ENCODE results near the gene CRELD1. TPM values are rescaled to one million over a fixed set of nuclear protein-coding genes. Genes with fewer than 3 reads are reported as not detected.

Gene CRELD1
- total and polyA plus RNA-seq, 9 of the 15 experiments (the other 6 are each of a cell fraction or from before 2014, with no cell fraction given): 3.3 to 25.8 (median 16.5) TPM

DNA sequence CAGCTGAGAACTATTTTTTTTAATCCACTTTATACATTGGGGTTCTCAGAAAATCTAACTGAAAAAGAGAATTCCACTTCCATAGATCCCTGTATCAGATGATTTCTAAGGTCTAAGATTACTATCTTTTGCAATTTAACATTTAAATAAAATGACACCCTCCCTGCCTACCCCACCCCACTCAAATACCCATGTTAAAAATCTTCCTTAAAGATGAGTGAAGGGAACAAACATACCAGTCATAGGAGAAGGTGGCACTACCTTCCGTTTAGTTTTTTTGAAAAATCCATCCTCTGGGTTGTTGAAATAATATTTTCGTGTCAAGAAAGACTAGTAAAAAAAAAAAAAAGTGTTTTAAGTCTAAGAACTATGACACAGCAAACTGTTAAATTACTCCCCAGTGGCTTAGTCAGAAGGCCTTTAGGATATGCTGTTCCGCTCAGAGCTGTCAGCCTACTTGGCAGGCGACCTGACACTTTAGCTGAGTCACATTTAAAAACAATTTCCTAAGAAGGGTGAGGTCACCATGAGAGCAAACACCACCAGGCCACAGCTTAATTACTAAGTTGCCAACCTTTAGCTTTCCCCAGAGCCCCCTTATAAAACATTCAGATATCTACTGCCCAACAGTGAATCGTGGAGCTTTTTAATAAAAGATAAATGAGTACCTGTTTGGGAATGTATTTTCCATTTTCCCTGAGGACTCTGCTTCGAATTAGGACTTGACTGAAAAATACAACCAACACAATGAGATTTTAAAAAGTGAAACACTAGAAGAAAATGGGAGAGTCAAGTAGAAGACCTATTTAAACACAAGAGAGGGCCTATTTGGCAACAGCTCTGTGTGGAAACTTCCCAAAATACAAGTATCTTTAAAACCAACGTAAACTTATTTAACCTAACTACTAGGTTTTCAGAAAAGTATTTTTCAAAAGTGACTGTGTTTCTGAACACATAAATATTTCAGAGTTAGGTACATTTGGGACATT is 43.4 kb downstream of the CRELD1 start (continued):
- peak; percentile 91 for TF ChIP-seq ARID1B (IDR thresholded peaks at IDR 0.05)
- TF ChIP-seq NFXL1 (CRISPR knock-in tag; IDR thresholded peaks at IDR 0.05): peak; percentile 76
- TF ChIP-seq CAMTA2 (CRISPR knock-in tag; conservative IDR thresholded peaks at IDR 0.05): no peak
- no peak for TF ChIP-seq LCOR (CRISPR knock-in tag; IDR thresholded peaks at IDR 0.05)
- TF ChIP-seq SRSF1 (IDR thresholded peaks at IDR 0.05; ENCODE audit: low read depth, low read length): no peak
- TF ChIP-seq ZNF347 (CRISPR knock-in tag; IDR thresholded peaks at IDR 0.05; ENCODE audit: low read depth): 0 out of 2 replicates have a peak, but pooled peaks have one; percentile 11
- TF ChIP-seq, protein P1, sequence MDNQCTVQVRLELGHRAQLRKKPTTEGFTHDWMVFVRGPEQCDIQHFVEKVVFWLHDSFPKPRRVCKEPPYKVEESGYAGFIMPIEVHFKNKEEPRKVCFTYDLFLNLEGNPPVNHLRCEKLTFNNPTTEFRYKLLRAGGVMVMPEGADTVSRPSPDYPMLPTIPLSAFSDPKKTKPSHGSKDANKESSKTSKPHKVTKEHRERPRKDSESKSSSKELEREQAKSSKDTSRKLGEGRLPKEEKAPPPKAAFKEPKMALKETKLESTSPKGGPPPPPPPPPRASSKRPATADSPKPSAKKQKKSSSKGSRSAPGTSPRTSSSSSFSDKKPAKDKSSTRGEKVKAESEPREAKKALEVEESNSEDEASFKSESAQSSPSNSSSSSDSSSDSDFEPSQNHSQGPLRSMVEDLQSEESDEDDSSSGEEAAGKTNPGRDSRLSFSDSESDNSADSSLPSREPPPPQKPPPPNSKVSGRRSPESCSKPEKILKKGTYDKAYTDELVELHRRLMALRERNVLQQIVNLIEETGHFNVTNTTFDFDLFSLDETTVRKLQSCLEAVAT (IDR thresholded peaks at IDR 0.05): peak in 1 of 2 experiments; percentile 11; a peak in 1 of 4 replicates
- TF ChIP-seq, protein P2, sequence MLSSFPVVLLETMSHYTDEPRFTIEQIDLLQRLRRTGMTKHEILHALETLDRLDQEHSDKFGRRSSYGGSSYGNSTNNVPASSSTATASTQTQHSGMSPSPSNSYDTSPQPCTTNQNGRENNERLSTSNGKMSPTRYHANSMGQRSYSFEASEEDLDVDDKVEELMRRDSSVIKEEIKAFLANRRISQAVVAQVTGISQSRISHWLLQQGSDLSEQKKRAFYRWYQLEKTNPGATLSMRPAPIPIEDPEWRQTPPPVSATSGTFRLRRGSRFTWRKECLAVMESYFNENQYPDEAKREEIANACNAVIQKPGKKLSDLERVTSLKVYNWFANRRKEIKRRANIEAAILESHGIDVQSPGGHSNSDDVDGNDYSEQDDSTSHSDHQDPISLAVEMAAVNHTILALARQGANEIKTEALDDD (IDR thresholded peaks at IDR 0.05): peak; percentile 92
- TF ChIP-seq, protein P3, sequence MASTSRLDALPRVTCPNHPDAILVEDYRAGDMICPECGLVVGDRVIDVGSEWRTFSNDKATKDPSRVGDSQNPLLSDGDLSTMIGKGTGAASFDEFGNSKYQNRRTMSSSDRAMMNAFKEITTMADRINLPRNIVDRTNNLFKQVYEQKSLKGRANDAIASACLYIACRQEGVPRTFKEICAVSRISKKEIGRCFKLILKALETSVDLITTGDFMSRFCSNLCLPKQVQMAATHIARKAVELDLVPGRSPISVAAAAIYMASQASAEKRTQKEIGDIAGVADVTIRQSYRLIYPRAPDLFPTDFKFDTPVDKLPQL (IDR thresholded peaks at IDR 0.05; ENCODE audit: extremely low read depth, insufficient read length): no peak
- peak; percentile 19 to 90; a peak in 2 of 4 replicates for TF ChIP-seq ARNT (IDR thresholded peaks at IDR 0.05)
- 0 out of 2 replicates have a peak, but pooled peaks have one; percentile 36 for TF ChIP-seq HSF4 (CRISPR knock-in tag; IDR thresholded peaks at IDR 0.05; ENCODE audit: borderline replicate concordance)
- TF ChIP-seq, protein P4, sequence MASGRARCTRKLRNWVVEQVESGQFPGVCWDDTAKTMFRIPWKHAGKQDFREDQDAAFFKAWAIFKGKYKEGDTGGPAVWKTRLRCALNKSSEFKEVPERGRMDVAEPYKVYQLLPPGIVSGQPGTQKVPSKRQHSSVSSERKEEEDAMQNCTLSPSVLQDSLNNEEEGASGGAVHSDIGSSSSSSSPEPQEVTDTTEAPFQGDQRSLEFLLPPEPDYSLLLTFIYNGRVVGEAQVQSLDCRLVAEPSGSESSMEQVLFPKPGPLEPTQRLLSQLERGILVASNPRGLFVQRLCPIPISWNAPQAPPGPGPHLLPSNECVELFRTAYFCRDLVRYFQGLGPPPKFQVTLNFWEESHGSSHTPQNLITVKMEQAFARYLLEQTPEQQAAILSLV (tag; IDR thresholded peaks at IDR 0.05): 0 out of 2 replicates have a peak, but pooled peaks have one; percentile 30
- TF ChIP-seq FOXA1 (IDR thresholded peaks at IDR 0.05; ENCODE audit: borderline replicate concordance): no peak
- no peak for TF ChIP-seq ZNF551 (CRISPR knock-in tag; IDR thresholded peaks at IDR 0.05)
- peak; percentile 98 for TF ChIP-seq DPF2 (IDR thresholded peaks at IDR 0.05)
- TF ChIP-seq CBFA2T2 (conservative IDR thresholded peaks at IDR 0.05): 0 out of 2 replicates have a peak, but pooled peaks have one; percentile 35
- TF ChIP-seq ZNF586 (CRISPR knock-in tag; conservative IDR thresholded peaks at IDR 0.05): 0 out of 2 replicates have a peak, but pooled peaks have one; percentile 49
- peak; percentile 90 for TF ChIP-seq BRD9 (IDR thresholded peaks at IDR 0.05; ENCODE audit: low read depth, partially characterized antibody)
- TF ChIP-seq, protein P5, sequence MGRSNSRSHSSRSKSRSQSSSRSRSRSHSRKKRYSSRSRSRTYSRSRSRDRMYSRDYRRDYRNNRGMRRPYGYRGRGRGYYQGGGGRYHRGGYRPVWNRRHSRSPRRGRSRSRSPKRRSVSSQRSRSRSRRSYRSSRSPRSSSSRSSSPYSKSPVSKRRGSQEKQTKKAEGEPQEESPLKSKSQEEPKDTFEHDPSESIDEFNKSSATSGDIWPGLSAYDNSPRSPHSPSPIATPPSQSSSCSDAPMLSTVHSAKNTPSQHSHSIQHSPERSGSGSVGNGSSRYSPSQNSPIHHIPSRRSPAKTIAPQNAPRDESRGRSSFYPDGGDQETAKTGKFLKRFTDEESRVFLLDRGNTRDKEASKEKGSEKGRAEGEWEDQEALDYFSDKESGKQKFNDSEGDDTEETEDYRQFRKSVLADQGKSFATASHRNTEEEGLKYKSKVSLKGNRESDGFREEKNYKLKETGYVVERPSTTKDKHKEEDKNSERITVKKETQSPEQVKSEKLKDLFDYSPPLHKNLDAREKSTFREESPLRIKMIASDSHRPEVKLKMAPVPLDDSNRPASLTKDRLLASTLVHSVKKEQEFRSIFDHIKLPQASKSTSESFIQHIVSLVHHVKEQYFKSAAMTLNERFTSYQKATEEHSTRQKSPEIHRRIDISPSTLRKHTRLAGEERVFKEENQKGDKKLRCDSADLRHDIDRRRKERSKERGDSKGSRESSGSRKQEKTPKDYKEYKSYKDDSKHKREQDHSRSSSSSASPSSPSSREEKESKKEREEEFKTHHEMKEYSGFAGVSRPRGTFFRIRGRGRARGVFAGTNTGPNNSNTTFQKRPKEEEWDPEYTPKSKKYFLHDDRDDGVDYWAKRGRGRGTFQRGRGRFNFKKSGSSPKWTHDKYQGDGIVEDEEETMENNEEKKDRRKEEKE (IDR thresholded peaks at IDR 0.05; ENCODE audit: borderline replicate concordance in 1 of 2, control insufficient read depth in 1 of 2, low read depth in 2 of 2, low read length in 1 of 2): peak in 1 of 2 experiments; percentile 80; a peak in 1 of 4 replicates
- no peak; the same call in 1 of the 2 replicates for TF ChIP-seq ZNF197 (CRISPR knock-in tag; IDR thresholded peaks at IDR 0.05; ENCODE audit: low read depth)
